ENCODE data around the gene MAPKAP1.

MAPKAP1 gene

GRCh38 chr9:125443367-125443766, 263.6 kb downstream of the MAPKAP1 start:
- DNase-seq = no peak

DNA sequence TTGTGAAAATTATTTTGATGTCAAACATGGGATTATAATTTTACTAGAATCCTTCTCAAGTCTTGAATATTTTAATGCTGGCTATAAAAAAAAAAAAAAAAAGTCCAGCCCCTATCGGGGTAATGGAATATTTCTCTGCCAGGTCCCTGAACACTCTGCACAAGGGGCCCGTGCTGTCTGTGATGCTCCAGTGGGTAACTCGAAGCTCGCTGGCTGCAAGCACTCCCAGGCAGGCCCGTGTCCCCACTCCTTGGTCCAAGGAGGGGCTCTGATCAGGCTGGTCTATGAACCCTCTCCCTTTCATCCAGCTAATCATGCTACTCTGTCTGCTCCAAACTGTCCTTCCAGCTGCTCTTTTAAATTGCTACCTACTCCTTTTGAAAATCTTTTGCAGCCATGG, 264.6 kb downstream of the MAPKAP1 start:
- no peak for DNase-seq

GRCh38 chr9:125440411-125440810, 266.6 kb downstream of the MAPKAP1 start:
- DNase-seq = no peak

- no peak for DNase-seq
Measured at GRCh38 chr9:125439434-125440272, 267.4 kb downstream of the MAPKAP1 start.

DNA sequence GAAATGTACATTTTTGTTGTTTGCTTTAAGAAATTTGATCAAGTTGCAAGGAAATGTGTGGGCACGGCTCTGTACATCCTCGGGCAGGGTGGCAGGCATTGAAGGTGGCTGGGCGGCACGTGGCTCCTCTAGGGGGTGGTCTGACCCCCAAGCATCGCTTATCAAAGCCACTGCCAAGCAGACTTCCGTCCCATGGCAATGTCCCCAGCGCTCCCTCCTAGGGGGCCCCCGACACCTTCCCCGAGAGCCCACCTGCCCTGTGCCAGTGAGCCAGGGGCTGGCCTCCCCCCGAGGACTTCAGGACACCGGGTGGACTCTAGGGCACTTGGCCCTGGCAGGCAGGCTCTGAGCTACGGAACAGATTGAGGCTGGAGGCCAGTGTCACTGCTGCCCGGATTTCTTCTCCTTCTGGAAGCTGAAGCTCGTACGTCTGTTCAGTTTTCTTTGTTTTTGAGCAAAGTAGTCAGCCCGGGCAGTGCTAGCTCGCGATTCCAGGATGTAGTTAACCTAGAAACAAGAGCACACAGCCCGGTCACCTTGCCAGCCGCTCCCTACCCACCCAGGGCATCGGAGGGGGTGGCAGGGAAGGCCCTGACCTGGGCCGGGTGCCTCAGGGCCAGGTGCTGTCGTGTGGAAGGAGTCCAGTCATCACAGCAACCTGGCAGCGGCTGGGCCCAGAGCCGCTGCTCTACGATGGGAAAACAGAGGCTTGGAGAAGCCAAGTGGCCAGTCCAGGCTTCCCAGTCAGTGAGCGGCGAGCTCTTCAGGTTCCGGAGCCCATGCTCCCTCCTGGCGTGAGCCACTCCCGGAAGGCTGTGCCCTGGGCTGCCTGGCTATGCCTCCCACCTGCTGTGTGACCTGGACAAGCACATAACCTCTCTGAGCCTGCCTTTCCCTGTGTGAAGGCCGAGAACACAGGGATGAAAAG, 268.2 kb downstream of the MAPKAP1 start:
- DNase-seq = no peak

GRCh38 chr9:125437771-125438221, 269.2 kb downstream of the MAPKAP1 start:
- no peak for DNase-seq

- DNase-seq = no peak
Measured at GRCh38 chr9:125436613-125437443, 270.2 kb downstream of the MAPKAP1 start.

DNA sequence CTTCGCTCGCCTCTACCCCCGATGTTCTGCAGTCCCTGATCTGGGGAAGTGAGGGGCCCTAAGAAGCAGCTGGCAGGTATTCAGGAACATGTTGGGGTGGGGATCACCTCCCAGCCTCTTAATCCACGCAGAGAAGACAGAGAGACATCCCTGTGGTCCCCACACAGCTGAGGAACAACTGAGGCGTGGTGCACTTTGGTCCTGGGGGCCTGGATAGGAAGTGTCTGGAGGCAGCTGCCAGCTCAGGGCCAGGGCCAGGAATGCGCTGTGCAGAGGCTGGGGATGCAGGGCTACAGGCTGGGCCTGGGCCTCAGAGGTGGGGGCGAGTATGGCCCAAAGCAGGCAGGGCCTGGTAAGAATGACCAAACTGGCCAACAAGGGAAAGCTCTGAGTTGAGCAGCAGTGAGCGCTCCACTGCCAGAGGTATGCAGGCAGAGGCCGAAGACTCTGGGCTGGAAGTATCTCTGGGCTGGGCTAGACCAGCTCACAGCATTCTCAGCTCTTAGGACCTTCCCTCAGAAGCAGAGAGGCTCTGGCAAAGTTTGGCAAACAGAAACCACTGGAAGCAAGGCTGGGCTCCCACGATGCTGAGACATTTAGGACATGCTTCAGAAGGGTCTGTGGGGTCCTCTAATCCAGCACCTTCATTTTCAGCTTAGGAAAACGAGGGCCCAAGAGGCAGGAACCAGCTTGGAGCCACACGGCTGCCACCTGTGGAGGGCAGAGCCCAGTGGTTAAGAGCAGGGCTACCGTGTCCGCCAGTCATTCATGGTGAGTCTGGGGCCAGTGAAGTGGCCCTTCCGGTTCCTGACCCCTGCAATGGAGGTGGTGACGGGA, 271.0 kb downstream of the MAPKAP1 start:
- DNase-seq = no peak

GRCh38 chr9:125434986-125435775, 271.8 kb downstream of the MAPKAP1 start:
- DNase-seq = no peak

GRCh38 chr9:125433461-125434011, 273.5 kb downstream of the MAPKAP1 start:
- DNase-seq = no peak

- no peak for DNase-seq
Measured at GRCh38 chr9:125432715-125433385, 274.2 kb downstream of the MAPKAP1 start.

GRCh38 chr9:125431741-125432271, 275.2 kb downstream of the MAPKAP1 start:
- no peak for DNase-seq

- no peak for DNase-seq
Measured at GRCh38 chr9:125431012-125431305, 276.0 kb downstream of the MAPKAP1 start.

DNA sequence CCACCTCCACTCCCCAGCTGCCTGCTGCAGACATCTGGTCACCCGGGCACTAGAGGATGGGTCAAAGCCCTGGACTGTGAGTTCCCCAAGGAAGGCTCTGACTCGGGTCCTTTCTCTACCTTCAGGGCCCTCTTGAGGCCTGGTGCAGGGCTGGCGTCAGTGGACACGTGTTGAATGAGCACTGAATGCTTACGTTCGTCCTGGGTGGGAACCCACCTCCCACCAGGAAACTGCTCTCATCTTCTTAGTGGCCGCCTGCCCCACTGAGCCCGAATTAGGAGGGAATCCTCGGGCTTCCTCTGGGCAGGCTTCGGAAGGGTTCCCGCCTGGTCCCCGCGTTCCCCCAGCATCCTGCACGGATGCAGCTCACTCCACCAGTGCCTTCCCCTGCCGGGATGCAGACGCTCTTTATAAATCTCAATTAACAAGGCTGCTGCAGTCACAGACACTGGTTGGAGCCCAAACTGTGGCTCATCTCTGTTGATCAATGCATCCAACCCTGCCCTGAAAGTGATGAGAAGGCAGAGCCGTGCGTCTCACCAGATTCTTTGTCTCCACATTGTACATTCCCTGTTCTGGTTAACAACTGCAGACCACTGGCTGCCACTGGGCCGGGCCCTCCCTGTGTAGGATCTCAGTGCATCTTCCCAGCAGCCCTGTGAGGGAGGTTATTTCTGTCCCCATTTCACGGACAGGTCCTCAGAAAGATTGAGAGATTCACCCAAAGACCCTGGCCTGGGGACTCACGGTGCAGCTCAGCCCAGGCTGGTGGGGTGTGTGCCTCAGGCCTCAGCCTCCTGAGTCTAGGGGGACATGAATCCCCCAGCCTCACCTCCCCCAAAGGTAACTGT, 276.6 kb downstream of the MAPKAP1 start:
- DNase-seq = no peak

DNA sequence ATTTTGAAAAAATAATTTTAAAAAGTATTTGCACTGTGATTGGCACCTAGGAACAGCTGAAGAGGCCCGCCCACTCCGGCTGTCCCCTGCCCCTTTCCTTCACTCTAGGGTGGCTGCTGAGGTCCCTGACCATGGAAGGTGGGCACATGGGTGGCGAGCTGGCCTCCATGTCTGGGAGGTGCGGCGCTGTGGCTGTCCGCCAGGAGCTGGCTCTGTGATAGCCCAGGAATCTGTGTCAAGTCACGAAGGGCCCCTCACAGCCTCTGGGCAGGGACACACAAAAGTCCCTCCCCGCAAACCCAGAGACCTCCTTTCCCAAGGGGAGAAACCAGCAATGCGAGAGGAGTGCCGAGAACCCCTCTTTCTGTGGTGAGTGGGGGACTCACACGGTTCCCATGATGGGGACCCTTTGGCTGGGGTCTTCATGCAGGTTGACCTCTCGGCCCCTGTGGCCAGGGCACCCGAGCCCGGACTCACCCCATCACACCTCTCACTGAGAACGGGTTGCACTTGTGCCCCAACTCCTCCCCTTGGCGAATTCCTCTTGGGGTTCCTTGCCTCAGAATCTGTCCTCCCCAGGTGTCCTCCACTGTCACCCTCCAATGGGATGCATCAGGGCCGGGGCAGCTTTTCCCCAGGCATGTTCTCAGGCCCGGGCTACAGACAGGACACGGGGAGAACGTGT, 277.4 kb downstream of the MAPKAP1 start:
- DNase-seq = no peak

DNA sequence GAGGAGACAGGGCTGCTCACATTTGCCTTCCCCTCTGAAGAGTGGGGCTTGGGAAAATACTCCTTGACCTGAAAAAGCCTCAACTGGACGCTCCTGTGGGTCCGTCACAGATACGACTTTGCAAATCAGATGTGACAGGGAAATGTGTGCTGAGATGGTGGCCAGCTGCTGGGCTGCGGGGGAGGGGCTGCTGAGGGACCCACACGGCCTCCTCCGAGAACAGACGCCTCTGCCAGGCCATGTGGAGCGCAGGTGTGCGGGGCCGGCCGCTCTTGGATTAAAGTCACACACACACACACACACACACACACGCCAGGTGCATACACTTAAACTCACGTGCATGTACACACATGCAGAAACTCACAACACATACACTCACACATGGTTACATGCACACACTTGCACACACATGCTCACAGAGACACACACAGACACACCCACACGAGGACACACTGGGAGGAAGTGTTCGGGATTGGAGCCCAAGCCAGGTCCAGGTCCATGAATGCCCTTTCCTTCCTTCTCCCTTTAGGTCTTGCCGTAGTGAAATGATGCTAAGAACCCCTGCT, 278.0 kb downstream of the MAPKAP1 start:
- no peak for DNase-seq

GRCh38 chr9:125428060-125428901, 278.7 kb downstream of the MAPKAP1 start:
- DNase-seq = no peak
